ENCODE measurements around the gene AKAP8L.
"Not testable (repeated sequence)": the region's sequence is repeated elsewhere in the genome, so short reads cannot be mapped to it uniquely, and the experiment has no call there.

Gene AKAP8L

DNA sequence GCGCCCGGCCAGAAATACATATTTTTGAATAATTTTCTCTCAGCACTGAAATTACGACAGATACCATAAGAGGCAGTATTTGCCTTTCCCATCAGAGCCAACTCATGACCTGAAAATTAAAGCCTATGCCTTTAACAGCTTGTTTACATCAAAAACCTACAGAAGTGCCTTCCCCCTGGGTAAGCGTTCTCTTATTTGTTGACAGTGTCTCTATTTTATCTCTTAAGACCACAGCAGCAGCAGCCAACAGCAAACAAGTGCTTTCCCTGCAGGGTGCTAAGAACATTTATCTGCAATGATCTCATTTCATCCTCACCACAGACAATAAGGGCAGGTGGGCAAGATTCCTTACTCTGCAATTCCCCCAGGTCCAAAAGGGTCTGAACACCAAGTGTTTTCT, 6.0 kb downstream of the AKAP8L start:
- peak in 2 of 3 experiments; percentile 25 to 76 for DNase-seq

DNA sequence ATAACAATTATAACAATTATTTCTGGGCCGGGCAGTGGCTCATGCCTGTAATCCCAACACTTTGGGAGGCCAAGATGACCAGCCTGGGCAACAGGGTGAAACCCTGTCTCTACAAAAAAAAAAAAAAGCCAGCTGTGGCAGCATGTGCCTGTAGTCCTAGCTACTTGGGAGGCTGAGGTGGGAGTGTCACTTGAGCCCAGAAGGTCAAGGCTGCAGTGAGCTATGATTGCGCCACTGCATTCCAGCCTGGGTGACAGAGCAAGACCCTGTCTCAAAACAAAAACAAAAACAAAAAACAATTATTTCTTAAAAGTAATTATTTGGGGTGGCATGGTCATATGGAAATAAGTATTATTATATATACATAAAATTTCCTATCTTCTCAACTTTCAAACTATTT, 7.4 kb downstream of the AKAP8L start:
- DNase-seq, result not testable (repeated sequence)

DNA sequence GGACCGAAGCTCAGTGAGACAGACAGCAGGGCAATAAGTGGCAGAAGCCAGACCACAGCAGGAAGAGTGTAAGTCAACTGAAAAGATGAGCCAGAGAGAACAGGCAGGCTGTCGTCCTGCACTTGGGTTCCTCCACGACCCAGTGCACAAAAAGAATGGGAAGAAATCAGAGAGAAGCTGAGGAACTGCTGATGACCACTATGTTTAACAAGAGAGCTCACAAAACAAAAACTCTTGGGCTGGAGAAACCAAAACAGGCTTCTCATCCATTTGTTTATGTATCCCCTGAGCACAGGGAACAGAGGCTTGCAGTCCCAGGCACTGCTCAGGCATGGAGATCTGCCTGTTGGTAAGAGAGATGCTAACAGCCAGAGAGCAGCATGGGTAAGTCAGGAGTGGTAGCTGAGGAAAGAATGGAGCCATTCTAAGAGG, 14.0 kb downstream of the AKAP8L start:
- no peak for DNase-seq

DNA sequence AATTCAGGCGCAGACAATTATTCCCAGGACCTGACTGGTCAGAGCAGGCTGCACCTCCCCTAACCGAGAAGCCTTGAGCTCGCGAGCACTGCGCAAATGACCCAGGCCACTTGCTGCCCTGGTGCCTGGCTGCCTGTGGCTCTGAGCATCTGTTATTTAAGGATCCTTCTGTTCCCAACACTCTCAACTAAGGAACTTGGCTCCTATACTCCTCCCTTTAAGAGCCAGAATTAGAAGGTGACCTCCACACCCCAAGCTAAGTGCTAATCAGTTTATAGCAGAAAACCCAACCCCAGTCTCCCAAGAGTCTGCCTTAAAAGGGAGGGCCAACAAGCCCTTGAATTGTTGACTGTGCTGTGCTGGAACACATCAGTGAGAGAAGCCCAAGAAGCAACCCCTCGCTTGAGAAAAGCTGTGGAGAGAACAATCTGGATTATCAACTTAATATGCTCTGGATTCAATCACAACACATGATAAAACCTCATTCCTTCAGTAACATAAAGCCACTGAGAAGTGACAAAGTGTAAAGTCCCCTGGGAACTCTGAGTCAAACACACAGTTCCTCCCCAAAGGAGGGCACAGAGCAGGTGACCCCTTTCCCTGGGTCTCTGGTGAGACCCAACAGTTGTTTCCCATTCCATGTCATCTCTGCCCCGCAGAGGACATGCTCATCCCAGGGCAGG, 14.6 kb downstream of the AKAP8L start:
- DNase-seq, result no peak

DNA sequence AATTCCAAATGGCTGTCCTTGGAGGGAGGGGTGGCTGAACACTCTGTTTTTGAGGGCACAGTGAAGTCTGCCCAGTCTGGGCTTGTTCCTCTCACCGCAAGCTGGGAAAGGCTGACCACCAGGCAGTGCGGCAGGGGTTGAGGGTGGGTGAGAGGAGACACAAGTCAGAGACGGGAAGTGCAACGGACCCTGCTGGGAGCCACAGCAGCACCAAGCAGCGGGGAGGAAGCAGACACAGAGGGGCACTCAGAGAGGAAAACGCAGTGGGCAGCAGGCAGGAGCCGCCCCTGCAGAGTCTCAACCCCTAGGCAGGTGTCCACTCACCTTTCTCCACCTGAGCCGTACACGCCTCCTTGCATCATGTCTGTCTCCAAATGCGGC, 15.6 kb downstream of the AKAP8L start:
- no peak for DNase-seq

DNA sequence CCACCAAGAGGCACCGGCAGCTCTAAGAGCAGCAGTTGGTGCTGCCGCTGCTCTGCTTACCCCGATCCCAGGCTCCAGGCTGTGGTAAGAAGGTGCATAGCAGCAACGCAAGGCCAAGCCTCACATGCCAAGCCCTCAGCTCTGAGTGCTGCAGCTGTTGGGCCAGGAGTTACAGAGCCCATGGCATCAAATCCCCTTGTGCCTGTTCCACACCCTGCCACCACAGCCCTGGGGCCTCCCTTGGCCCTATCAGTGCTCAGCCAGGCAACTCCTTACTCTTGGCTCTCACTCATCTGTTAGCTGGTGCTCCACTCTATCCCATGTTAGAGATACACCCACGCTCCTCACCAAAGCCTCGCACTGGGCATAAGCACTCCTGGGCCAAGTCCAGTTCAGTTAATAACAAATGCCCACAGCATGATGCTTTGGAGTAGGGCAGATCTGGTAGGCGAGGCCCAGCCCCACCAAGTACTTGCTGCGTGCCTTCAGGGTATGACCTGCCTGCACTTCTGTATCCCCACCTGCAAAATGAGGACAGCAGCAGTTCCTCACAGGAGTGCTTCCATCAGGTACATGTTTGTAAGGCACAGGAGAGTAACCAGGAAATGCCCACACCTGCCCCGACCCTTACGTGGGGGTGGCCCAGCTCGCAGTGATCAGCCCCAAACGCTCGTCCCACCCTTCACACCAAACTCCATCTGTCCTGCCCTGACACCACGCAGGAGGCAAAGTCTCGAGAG, 16.2 kb downstream of the AKAP8L start:
- no peak for DNase-seq

DNA sequence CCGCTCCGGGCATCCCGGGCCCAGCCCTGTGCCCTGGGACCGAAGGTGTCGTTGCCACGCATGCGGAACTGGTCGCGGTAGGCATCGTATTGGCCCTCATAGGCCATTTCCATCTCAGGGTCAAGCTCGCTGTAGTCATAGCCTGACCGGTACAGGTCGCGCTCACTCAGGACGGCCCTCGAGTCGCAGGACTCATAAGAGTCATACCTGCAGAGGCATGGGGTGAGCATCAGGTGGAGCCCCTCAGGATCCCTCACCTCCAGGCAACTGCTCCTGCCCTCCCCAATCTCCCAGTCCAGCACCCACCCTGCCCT, 17.4 kb downstream of the AKAP8L start:
- DNase-seq, result no peak

DNA sequence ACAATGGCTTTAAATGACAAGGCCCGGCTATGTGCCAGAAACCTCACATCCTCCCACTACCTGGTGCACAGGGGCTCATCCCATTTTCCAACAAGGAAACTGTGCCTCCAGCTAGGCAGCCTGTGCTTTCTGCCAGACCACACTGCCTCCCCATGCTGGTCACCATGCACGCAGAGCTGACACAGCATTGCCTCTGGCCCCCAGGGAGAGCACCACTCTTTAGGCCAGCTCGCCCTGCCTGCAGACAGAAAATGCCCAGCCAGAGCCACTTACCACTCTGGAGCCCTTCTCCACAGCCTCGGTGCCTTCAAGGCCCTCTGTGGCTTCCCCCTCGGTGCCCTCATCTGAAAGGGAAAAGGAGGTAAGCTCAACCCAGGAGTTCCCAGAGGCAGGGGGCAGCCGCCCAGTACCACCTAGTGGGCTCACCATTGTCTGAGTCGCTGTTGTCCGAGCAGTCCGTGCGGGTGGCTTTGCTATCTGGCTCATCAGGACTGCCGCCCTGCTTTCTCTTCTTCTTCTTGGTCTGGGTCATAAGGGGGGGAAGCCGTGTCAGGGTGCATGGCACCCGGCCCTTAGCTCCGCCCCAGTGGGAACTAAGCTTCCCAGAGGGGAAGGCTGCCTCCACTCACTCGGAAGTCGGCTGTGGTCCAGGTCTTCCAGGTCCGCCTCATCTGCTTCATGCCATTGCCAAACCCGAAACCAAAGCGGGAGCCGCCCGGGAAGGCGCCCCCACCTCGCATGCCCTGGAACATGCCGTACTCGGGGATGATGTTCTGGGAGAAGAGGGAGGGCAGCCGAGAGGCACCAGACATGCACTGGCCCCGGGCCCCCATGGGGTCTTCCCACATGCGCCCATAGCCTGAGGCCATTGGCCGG, 18.0 kb downstream of the AKAP8L start:
- no peak for DNase-seq

DNA sequence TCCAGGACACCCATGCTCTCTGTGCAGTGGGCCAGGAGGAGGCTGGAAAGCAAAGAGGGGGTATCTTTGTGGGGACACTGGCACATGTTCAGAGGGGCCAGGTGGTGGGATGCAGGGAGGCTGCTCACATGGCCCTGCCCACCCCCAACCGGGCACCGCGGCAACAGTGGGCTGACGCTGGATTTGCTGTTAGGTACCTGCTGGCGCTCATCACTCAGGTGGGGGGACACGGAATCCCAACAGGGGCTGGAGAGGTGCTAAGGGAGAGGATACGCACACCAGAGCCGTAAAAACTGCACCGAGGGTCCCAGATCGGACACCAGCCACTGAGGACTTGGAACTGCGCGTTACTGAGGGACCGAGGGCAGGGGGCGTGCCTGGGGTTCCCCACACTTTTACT, 19.2 kb downstream of the AKAP8L start:
- DNase-seq, result no peak

DNA sequence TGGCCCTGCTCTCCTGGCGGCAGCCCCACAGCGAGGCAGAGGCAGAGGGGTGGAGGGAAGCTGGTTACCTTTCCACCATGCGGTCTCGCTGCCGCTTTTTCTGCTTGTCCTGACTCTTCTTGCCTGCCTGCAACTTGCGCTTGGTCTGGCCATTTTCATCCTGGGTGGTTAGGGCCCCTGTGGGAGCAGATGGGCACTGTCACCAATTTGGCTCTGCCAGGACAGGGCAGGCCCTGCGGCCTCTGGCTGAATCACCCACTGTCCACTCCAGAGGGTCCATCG, 19.6 kb downstream of the AKAP8L start:
- no peak for DNase-seq

DNA sequence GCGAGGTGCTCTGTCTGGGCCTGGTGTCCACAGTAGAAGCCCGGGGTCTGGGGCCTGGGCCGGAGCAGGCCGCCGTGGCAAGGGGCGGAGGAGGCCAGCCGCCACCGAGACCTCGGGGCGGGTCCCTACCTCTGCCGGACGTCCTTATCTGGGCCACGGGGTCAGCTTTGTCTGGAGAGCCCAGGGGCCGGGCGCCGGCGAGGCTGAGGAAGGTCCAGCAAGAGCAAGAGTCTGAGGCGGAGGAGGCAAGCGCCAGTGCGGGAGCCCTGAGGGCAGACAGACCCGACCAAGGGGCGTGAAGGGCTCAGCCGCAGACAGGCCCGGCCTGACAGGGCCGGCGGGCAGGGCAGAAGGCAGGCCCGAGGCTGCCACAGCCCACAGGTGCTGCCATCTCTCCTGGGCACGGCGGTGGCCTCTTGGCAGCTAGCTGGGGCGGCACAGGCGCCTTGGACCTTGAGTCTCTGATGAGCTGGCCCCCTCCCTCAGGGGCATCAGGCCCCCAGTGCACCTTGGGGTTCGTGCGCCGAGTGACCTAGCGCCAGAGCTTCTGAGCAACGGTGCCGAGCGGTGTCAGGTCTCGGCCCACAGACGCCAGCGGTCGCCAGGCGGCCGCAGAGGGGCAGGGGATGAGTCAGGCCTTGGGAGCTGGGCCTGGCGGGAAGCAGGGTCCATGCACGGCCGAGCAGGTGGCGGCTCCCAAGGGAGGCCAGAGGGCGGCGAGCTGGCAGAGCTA, 20.1 kb downstream of the AKAP8L start:
- no peak for DNase-seq

DNA sequence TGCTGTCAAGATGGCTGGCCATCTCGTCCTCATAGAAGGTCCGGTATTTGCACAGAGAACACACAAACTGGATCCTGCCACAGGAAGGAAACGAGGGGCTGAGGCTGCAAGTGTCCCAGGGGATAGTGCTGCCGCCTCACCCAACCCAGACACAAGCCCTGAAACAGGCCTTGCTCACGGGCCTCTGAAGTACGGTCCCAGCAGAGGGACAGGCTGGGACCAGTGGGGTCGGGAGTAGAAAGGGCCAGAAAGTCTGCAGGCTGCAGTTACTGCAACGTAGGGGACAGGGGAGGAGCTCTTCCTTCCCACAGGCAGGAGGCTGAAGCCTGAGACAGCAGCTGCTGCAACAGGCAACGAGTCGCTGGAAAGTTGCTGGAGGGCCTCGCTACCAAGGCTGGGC, 21.0 kb downstream of the AKAP8L start:
- no peak for DNase-seq

DNA sequence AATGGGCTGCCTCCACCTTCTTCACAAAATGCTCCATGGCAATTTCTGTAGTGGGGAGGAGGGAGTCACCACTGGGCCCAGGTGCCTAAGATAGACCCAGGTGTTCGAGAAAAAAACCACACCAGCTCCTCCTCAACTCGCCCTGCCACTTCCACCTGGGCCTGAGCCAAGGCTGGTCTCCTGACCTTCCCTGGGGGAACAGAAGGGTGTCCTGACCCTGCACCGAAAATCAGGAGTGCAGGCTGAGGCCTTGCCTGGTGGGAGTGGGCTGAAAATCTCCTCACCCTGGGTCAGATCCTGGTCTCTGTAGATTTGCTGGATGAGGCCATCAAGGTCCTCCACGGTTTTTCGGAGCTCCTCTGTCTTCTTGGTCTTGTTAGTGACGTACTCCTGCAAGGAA, 21.6 kb downstream of the AKAP8L start:
- no peak for DNase-seq

DNA sequence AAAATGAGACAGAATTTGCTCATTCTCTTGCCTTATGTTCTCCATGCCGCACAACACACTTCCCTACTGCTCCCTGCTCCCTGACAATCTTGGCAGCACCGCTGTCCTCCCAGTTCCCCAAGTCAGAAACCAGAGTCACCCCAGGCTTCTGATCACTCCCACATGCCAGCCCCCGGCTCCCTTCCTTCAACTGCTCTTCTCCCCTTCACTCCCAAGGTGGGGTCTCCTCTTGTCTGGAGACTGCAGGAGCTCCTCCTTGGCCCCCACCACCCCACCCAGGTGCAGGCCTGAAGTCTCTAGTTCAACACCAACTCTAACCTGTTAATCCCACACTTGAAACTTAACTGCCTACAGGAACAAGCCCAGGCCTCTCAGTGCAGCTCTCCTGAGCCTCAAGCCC, 22.4 kb downstream of the AKAP8L start:
- DNase-seq, result no peak

DNA sequence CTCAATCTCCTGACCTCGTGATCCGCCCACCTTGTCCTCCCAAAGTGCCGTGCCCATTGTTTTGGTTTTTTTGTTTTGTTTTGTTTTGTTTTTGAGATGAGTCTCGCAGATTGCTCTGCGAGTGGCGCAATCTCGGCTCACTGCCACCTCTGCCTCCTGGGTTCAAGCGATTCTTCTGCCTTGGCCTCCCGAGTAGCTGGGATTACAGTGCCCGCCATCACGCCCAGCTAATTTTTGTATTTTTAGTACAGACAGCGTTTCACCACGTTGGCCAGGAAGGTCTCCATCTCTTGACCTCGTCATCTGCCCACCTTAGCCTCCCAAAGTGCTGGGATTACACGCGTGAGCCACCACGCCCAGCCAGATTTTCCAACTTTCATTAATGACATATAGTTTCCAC, 23.5 kb downstream of the AKAP8L start:
- not testable (repeated sequence) for DNase-seq

DNA sequence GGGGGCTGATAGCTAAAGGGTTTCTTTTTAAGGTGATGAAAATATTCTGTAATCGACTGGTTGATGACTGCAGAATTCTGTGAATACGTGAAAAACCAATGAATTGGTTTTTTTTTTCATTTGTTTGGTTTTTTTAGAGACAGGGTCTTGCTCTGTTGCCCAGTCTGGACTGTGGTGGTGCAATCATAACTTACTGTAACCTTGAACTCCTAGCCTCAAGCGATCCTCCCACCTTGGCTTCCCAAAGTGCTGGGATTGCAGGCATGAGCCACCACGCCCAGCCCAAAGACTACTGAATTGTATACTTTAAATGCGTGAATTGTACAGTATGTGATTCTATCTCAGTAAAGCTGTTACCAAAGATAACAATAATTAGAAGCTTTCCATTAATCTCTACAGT, 24.4 kb downstream of the AKAP8L start:
- DNase-seq, result no peak

DNA sequence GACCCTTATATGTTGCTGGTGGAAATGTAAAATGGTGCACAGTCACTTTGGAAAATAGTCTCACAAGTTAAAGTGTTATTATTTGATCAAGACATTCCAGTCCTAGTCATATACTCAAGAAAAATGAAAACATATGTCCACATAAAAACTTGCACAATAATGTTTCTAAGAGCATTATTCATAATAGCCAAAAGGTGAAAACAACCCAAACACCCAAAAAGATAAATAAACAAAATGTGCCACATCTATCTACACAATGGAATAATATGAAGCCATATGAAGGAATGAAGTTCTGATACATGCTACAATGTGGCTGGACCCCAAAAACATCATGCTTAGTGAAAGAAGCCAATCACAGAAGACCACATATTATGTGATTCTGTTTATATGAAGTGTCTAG, 24.8 kb downstream of the AKAP8L start:
- DNase-seq, result no peak

DNA sequence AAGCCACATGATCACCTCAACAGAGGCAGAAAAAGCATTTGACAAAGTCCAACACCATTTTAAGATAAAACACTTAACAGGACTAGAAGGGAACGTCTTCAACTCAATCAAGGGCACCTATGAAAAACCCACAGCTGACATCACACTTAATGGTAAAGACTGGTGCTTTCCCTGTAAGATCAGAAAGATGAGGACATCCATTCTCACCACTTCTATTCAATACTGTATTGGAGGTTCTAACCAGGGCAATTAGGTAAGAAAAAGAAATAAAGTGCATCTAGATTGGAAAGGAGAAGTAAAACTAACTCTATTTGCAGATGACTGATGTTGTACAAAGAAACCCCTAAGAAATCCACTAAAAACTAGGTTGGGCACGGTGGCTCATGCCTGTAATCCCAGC, 28.0 kb downstream of the AKAP8L start:
- DNase-seq, result no peak

DNA sequence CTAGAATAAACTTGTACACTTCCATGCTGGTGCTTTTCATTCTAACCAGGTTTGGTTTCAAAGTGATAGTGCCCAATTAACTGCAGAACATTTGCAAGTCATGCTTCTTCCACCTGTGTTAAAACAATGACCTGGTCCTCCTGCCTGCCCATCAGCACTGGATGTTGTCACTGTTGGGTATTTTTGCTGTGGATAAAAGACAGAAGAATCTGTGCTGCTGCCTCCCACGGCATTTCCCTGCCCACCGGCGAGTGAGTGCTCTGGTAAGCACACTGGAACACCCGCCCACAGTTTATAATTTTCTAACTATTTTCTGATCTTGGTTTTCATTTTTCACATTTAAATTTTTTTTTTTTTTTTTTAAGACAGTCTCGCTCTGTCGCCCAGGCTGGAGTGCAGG, 36.9 kb downstream of the AKAP8L start:
- no peak for DNase-seq

DNA sequence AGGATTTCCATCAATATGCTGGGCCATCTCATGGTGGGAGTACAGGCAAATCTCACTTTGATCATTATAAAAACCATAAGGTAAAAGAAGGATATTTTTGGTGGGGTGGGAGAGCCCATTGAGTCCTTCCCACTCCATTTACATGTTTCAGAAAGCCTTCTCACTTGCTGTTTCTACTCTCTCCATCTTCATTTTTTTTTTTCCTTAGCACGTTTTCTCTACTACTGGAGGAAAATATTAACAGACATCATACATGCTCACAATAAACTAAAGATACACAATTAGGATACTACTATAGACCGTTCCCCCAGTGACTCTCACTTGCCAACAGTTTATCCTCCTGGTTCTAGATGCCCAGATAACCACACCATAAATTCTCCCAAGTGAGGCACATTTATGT, 37.4 kb downstream of the AKAP8L start:
- no peak for DNase-seq

DNA sequence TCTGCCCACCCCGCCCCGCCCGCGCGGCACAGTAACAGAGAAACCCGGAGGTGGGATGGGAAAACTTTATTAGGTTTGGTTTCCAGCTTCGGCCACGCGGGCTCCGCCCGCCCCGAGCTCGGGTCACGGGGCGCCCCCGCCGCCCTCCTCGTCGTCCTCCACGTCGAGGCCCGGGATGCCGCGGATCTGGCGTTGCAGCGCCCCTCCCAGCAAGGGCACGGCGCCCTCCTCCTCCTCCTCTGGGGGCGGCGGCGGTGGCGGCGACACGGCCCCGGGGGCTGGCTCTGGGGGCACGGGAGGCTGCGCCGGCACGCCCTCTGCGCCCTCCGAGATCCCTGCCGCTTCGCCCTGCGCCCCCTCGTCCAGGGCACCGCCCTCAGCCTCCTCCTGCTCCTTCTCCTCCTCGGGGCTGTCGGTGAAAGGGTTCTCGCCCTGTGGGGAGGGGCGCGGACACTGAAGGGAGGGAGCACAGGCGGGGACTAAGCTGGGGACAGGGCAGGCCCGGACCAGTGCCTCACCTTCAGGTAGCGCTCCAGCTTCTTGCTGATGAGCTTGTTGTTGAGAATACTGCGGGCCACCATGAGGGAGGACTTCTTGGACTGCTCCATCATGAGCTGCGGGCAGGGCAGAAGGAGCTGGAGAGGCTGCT, 38.7 kb downstream of the AKAP8L start:
- peak in 2 of 3 experiments; percentile 85 to 86 for DNase-seq

DNA sequence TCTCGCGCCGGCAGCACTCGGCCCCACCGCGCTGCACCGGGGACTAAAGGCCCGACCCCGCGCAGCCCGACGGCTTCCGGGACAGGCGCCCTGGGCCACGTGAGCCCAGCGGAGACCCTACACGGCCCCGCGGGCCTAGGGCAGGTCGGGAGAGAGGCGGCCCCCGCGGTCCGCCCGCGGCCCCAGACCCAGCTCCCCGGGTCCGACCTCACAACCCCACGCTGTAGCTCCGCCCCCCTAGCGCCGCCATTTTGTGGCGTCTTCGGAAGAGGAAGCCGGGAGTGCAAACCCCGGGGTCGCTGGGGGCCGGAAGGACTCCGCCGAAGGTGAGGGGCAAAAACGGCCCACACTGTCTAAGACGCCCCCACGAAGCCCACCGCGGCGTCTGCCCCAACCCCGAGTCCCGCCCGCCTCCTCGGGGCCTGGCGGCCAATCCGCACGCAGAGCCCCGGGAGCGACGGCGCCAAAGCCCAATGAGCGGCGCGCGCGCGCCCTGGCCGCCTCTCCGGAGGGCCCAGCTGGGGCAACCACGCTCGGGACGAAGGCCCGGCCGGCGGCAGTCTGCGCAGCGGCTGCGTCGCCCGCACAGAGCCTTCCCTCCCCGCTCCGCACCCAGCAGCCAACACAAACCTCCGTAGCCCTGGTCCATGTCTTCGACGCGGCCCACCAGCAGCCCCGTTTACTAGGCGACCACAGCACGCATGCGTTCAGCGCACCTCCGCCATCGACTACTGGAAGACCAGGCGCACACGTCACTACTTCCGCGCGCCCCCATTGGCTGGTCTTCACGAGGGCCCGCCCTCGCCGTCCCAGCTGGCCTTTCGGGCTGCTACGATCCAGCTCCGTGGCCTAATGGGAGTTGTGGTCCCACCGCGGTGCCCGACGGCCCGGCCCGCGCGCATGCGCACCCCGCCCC, 39.4 kb downstream of the AKAP8L start, which contains the start of gene AKAP8:
Gene AKAP8 (minus strand): TSS at position 705 of the 916 bp plus-strand sequence. CDS start 56 bp downstream, at position 649.
- peak; percentile 92 to 99 (median 99) for DNase-seq

Measured in NCI-H1417 (cell line).